DMS114 treated with DMSO at 0.1 percent for 48 hours (cell line): ENCODE results near the gene CYP2C8.
"Not testable (repeated sequence)": the region's sequence is repeated elsewhere in the genome, so short reads cannot be mapped to it uniquely, and the experiment has no call there.

Experiments
- DNase-seq: peaks from one replicate; lab custom pipeline; 2025; ENCODE audit not compliant: unreplicated experiment; lab: John Stamatoyannopoulos, UW

Gene CYP2C8

GRCh38 chr10:95069286-95069685, at the start of gene CYP2C8:
Gene CYP2C8, minus strand, starts transcription at chr10:95069497. Its CDS starts 95 bp downstream, at chr10:95069402.
- DNase-seq, result no peak

DNA sequence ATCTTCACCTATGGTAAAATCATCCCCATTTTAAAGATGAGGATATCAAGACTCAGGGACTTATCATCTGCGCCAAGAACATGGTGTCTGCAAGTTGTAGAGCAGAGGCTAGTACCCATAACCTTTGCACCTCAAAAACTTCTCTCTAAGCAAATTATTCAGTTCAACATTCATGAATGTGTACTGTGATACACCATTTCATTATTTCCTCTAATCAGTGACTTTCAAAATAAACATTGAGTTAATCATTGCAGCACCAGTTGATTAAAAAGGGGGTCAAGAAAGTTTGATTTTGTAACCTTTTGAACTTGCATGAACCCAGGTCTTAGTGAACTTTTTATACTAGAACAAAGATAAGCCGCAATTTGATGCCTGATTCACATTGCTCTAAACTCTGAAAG, 47.6 kb upstream of the CYP2C8 start:
- DNase-seq, result no peak

GRCh38 chr10:95110823-95111222, 41.5 kb upstream of the CYP2C8 start:
- DNase-seq, result not testable (repeated sequence)

DNA sequence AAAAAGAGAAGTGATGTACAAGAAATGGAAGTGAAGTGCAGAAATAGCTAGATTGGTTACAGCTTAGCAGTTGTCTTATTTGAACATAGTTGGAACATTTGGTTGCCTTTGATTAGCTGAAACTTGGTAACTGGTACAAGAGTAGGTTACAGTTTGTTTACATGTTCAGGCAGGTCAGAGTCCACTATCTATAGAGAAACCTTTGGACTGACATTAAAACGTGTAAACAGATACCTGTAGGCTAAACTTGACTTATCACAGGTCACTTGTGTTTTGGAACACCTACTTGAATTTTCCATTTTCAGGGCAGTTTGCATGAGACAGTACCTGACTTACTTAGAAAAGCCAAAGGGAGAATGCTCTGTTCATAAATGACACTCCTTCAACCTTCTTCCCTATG, 28.5 kb upstream of the CYP2C8 start:
- no peak for DNase-seq

DNA sequence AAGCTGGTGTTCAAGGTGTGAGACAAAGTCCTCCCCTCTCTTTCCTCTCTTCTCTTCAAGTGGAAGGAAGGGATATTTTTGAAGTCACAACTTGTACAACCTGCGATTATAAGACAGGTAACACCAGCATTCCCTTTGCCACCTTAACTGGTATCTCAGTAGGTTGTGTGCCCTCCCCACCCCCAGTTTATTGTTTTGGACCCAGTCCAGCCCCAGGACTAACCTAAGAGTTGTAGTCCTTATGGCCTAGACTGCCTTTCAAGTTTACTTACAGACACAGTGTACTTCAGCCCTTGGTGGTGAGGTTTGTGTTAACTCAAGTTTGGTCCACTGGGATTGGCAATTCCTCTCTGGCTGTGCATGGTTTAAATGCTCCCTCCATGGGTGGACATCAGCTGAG, 26.8 kb upstream of the CYP2C8 start:
- no peak for DNase-seq

DNA sequence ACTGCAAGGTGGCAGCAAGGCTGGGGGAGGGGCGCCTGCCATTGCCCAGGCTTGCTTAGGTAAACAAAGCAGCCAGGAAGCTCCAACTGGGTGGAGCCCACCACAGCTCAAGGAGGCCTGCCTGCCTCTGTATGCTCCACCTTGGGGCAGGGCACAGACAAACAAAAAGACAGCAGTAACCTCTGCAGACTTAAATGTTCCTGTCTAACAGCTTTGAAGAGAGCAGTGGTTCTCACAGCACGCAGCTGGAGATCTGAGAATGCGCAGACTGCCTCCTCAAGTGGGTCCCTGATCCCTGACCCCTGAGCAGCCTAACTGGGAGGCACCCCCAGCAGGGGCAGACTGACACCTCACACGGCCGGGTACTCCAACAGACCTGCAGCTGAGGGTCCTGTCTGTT, 10.3 kb upstream of the CYP2C8 start:
- not testable (repeated sequence) for DNase-seq

DNA sequence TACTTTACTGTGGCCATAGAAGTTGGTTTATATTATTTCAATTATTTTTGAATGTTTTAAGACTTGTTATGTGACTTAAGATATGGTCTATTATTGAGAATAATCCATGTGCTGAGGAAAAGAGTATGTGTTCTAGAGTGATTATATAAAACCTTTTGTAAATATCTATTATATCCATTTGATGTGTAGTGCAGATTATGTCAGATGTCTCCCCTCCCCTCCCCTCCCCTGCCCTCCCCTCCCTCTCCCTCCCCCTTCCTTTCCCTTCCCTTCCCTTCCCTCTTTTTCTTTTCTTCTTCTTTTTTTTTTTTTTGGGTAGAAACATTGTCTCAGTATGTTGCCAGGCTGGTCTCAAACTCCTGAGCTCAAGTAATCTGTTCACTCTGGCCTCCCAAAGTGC, 8.3 kb upstream of the CYP2C8 start:
- DNase-seq, result no peak

DNA sequence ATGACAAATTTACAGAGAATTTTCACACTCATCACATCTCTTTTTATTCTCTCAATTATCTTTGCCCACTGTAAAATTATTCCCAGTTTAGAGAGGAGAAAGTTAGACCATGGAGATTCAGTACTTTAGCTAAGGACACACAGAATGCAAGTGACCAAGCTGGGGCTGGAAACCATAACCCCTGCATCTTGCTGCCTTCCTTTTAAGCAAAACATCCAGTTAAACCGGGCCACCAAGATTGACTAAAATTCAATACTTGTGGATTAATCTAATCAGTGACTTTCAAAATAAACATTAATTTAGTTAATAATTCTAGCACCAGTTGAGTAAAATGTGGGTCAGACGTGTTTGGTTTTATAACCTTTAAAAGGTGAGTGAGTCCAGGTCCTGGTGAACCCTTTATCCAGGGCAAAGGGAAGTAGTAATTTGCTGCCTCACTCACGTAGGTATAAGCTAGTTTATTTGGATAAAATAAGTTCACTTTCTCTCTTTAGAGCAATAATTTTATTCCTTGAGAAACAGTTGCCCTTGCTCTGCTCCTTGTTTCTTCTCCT, 1.9 kb upstream of the CYP2C8 start:
- DNase-seq, result no peak

GRCh38 chr10:95064125-95064524, 5.2 kb downstream of the CYP2C8 start:
- DNase-seq, result not testable (repeated sequence)

GRCh38 chr10:95056744-95057363, 12.4 kb downstream of the CYP2C8 start:
- no peak for DNase-seq

- no peak for DNase-seq
Measured at GRCh38 chr10:95049919-95050318, 19.4 kb downstream of the CYP2C8 start.

- no peak for DNase-seq
Measured at GRCh38 chr10:95048206-95048605, 21.1 kb downstream of the CYP2C8 start.

- DNase-seq, result no peak
Measured at GRCh38 chr10:95039281-95039680, 30.0 kb downstream of the CYP2C8 start.

DNA sequence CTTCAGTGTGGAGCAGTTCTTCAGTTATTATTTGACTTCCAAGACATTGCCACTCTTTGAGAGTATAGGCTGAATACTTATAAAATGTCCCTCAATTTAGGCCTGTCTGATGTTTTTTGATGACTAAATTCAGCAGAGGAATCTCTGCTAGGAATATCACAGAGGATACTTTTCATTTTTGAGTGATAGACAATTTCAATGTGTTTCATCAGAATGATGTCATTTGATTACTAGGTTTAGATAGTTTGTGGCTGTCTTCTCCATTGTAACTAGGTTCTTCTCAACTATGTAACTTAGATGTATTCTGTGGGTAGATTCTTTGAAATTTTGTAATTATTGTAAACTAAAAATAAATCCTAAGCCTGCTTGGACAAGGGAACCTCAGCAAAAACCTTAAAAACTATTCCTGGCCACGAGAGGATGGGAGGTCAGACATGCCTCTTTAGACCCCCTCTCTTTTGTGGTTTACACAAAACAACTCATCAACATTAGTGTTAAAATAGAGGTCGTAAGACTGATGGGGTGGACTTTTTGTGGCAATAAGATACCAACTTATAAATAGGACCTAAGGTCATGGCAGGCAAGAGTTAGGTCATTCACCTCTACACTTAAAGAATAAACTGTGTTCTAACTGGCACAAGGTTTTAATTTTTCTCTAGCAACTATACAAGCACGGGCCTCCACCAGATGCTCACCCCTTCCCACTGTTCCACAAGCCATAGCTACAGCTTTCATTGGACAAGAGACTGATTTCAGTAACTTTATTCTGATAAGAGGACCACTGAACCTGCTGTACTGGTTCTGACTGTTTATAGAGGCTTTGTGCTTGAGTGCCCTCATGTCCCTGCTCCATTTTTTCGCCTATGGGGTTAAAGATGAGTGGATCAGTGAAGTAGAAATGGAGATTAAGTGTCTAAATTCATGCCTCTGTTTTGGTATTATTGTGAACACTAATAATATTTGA, 33.7 kb downstream of the CYP2C8 start:
- no peak for DNase-seq

DNA sequence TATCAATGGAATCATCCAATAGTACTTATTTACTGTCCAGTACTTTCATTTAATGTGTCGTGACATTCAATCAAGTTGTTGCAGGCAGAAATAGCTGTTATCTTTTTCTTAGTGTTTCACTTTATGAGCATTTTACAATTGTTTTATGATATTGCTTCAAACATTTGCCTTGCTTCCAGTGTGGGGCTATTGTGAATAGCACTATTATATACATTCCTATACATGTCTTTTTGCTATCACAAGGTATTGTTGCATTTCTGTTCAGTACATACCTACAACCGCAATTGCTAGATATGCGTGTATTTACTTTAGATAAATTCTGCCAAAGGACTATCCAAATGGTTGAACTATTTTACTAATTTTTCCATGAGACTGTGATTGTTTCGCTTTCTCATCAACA, 34.9 kb downstream of the CYP2C8 start:
- DNase-seq, result no peak

GRCh38 chr10:95031656-95032055, 37.6 kb downstream of the CYP2C8 start:
- no peak for DNase-seq

DNA sequence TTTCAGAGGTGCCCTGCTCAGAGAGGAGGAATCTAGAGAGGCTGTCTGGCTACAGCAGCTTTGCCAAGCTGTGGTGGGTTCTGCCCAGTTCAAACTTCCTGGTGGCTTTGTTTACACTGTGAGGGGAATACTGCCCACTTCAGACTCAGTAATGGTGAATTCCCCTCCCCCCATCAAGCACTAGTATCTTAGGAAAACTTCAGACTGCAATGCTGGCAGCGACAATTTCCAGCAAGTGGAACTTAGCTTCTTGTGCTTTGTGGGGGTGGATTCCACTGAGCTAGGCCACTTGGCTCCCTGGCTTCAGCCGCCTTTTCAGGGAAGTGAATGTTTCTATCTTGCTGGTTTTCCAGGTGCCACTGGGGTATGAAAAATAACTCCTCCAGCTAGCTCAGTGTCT, 42.8 kb downstream of the CYP2C8 start:
- no peak for DNase-seq

DNA sequence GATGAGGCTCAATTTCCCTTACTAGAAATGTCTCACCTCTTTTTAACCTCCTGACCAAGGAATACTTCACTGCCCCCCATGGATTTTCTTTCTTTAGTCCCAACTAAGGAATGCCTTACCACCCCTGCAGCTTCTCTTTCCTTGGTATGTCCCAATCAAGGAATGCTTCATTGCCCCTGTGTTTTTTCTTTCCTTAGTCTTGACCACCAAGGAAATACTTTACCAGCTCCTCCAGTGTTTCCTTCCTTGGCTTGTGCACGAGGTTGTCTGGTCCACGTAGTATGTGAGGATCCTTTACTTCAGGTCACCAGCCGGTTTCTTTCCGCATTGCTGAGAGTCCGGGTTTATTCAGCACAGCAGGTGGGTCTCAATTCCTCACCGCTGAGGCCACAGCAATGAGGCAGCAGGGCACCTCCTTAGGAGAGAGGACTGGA, 71.5 kb downstream of the CYP2C8 start:
- no peak for DNase-seq

DNA sequence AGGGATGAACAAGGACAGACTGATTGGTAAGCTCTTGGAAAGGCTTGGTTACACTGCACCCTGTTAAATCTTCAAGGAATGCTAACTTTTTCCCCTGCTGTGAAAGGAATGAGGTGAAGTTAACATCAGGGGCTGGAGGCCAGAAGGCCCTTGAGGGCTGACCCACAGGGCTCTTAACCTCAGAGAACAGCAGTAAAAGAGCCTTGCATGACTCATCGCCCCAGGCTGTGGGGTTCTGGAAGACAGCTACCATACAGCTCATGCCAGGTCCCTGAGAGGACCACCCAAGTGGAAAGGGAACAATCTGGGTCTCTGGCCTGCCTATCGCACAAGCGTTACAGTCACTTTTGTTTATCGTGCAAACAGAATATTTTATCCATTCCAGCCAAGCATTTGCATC, 76.5 kb downstream of the CYP2C8 start:
- DNase-seq, result no peak

DNA sequence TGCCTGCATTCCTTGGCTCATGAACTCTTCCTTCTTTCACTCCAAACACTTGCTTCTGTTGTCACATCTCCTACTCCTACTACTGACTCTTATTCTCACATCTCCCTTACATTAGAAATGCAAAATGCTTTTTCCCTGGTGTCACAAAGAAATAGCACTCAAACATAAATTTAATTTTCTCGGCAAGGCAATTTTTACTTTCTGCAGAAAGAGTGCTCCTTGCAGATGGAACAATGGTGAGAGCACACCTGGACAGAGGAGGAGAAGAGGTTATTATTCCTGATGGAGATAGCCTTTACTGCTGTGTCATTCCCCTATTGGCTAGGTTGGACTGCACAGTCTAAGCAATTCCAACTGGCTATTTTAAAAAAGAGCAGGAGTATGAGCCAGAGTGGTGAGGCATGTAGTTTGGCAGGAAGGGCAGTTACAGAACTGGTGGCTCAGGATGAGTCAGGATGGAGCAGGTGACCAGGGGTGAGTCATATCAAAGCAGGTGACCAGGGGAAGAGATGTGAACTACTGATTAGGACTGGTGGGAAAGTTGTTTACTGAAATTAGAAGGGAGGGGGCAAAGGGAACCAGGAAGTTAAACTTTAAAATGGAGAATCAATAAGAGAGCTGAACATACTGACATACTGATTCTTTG, 77.9 kb downstream of the CYP2C8 start:
- no peak for DNase-seq

DNA sequence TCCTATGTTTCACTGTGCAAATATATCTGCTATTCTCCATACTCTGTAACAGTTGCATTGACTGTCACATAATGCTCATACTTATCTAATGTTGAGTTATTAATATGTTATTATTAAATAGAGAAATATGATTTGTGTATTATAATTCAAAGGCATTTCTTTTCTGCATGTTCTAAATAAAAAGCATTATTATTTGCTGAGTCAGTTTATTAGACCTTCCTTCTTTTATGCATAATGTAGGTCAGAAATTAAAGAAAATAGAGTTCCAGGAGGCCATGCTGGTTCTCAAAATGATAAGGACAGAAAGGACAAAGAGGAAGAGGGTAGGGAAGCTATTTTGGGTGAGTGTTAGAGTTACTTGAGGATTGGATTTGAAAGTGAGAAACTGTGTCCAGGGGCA, 80.1 kb downstream of the CYP2C8 start:
- DNase-seq, result no peak
